ENCODE results near the gene SYNE1. TPM values are rescaled to one million over a fixed set of nuclear protein-coding genes. Genes with fewer than 3 reads are reported as not detected.

SYNE1 gene
- total and polyA plus RNA-seq, 8 donors: 12.8 to 279 (median 108) TPM

DNA sequence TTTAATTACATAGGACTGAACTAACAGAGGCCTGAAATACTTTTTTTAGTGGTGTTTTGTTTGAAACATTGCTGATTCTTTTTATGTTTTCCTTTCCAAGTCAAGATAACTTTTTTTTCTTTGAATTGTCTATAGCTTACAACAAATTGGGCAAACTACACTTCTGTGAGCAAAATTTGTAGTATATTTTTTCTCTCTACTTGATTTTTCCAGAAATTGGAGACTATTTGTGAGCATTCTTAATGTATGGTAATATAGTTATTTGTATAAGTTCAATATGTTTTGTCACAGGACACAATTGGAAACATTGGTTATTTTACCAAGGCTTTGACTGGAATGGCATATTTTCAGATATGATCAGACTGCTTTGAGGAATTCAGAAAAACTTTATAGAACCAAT, 216.5 kb downstream of the SYNE1 start:
- intact Hi-C loops (cut with DNase I; ENCODE audit: low total_unique reads): no loop called here
- peaks cover 0 to 9% (median 5%) of the 10 kb centered on the region in 4 donors for H3K36me3 ChIP-seq
- H3K4me1 ChIP-seq: no peaks in the 10 kb centered on the region
- H3K27me3 ChIP-seq: no peaks in the 10 kb centered on the region
- no peak overlapping the region for H3K4me3 ChIP-seq
- peaks cover 0 to 6% (median 0%) of the 10 kb centered on the region in 4 donors for H3K9me3 ChIP-seq
- H3K27ac ChIP-seq: no peak overlapping the region
- no peak for TF ChIP-seq POLR2AphosphoS5 (IDR thresholded peaks at IDR 0.05)
- TF ChIP-seq POLR2A (IDR thresholded peaks at IDR 0.05): no peak
- TF ChIP-seq EP300 (IDR thresholded peaks at IDR 0.05): no peak
- TF ChIP-seq, protein P1, sequence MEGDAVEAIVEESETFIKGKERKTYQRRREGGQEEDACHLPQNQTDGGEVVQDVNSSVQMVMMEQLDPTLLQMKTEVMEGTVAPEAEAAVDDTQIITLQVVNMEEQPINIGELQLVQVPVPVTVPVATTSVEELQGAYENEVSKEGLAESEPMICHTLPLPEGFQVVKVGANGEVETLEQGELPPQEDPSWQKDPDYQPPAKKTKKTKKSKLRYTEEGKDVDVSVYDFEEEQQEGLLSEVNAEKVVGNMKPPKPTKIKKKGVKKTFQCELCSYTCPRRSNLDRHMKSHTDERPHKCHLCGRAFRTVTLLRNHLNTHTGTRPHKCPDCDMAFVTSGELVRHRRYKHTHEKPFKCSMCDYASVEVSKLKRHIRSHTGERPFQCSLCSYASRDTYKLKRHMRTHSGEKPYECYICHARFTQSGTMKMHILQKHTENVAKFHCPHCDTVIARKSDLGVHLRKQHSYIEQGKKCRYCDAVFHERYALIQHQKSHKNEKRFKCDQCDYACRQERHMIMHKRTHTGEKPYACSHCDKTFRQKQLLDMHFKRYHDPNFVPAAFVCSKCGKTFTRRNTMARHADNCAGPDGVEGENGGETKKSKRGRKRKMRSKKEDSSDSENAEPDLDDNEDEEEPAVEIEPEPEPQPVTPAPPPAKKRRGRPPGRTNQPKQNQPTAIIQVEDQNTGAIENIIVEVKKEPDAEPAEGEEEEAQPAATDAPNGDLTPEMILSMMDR (IDR thresholded peaks at IDR 0.05): no peak
- DNase-seq: no peak

DNA sequence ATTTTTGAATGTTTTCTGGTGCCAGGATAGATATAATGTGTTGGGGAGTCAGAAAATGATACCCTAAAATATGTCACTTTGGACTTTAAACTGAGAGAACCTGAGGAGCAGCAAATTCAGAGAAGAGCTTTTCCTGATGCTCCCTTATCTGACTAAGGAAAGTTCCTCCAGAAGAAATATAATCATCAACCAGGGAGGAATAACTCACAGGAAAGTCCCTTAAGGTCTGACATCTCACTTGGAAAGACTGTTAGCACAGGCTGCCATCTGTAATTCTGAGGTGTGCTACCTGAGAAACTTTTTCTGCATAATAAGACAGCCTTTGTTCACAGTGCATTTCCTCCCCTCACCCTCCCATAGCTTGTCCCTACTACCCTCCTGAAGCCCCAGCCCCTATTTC, 218.6 kb downstream of the SYNE1 start:
- Histone ChIP-seq H3K4me1 (no peaks in the 10 kb centered on the region), H3K36me3 (peaks cover 0 to 11% (median 7%) of the 10 kb centered on the region in 4 donors), H3K27ac (no peak overlapping the region), H3K4me3 (no peak overlapping the region), H3K27me3 (no peaks in the 10 kb centered on the region), H3K9me3 (peaks cover 0 to 6% (median 0%) of the 10 kb centered on the region in 4 donors)
- no peak for DNase-seq
- intact Hi-C loops (cut with DNase I; ENCODE audit: low total_unique reads): no loop called here
- TF ChIP-seq, protein P1 (IDR thresholded peaks at IDR 0.05): no peak
- no peak for TF ChIP-seq POLR2AphosphoS5 (IDR thresholded peaks at IDR 0.05)

DNA sequence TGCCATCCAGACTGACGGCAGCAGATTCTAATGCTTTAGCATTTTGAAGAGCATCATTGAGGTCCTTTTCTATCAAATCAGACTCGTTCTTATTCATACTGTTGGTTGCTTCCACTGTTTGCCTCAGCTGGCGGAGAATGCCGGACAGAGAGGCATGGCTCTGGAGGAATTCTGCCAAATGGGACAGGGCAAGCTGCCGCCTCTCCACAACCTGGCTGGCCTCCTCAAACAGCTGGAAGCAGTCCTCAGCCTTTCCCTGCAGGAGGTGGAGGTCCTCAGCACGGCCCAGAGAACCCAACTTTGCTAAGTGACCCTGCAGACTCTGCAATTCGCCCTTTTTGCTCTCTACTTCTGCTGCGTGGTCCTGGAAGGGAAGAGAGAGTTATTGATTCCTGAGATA, 220.5 kb downstream of the SYNE1 start:
- TF ChIP-seq, protein P1 (IDR thresholded peaks at IDR 0.05): no peak
- TF ChIP-seq POLR2AphosphoS5 (IDR thresholded peaks at IDR 0.05): no peak
- TF ChIP-seq EP300 (IDR thresholded peaks at IDR 0.05): no peak
- TF ChIP-seq POLR2A (IDR thresholded peaks at IDR 0.05): no peak
- peaks cover 0 to 16% (median 7%) of the 10 kb centered on the region in 4 donors for H3K36me3 ChIP-seq

DNA sequence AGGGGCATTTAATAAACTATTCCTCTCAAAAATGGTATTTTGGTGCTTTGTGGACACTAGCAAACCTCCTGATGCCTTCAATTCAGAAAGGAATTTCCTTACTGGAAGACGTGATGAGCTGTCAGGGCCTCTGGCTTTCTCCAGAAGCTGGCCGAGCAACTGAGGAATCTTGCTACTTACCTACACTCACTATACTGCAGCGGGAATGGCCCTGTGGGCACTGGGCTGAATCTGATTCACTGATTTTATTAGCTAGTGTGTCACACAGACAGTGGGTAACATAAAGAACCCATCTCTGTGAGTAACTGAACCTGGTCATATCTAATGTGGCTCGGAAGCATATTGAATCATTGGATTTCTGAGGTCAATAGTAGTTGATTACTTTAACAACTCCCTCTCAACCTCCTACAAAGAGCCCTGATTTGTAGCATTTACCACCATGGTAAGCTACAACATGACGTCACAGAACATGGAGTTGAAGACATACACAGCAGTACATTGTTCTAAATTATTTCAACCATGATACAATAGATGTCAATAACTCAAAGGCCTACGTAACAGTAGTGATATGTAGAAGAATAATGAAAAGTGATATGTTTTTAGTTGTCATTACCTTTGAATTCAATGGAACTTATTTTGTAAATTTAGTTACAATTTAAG, 232.1 kb downstream of the SYNE1 start:
- TF ChIP-seq, protein P1 (IDR thresholded peaks at IDR 0.05): no peak
- no peak for TF ChIP-seq POLR2A (IDR thresholded peaks at IDR 0.05)
- TF ChIP-seq POLR2AphosphoS5 (IDR thresholded peaks at IDR 0.05): no peak
- TF ChIP-seq EP300 (IDR thresholded peaks at IDR 0.05): no peak
- DNase-seq: no peak
- no peak overlapping the region for H3K27ac ChIP-seq

More for the DNA sequence above, 220.5 kb downstream of the SYNE1 start:
- Histone ChIP-seq H3K27ac (no peak overlapping the region), H3K27me3 (no peaks in the 10 kb centered on the region), H3K4me1 (no peaks in the 10 kb centered on the region), H3K4me3 (no peak overlapping the region), H3K9me3 (peaks cover 0 to 6% (median 0%) of the 10 kb centered on the region in 4 donors)
- 78 to 88% (median 87%) methylated on average over 8 of the region's 8 CpGs for WGBS, 5 donors
- intact Hi-C loops (cut with DNase I; ENCODE audit: low total_unique reads): no loop called here
- no peak for DNase-seq

More for the DNA sequence above, 232.1 kb downstream of the SYNE1 start:
- no peaks in the 10 kb centered on the region for H3K27me3 ChIP-seq
- 84 to 92% (median 90%) methylated on average over 6 of the region's 6 CpGs for WGBS, 5 donors
- intact Hi-C loops (cut with DNase I; ENCODE audit: low total_unique reads): no loop called here
- H3K4me1 ChIP-seq: no peaks in the 10 kb centered on the region
- peaks cover 0 to 20% (median 10%) of the 10 kb centered on the region in 4 donors for H3K36me3 ChIP-seq
- H3K4me3 ChIP-seq: no peak overlapping the region
- H3K9me3 ChIP-seq: no peaks in the 10 kb centered on the region
